ENCODE data around the gene PCDHB8.
A peak's percentile ranks its signal among the peaks of the same experiment; 100 is the strongest.
"Not testable (repeated sequence)": the region's sequence is repeated elsewhere in the genome, so short reads cannot be mapped to it uniquely, and the experiment has no call there.

The PCDHB8 gene

GRCh38 chr5:141184117-141184855, 6.7 kb downstream of the PCDHB8 start:
- not testable (repeated sequence) for DNase-seq (ENCODE audit: low spot score)

- peak; percentile 63 for DNase-seq (ENCODE audit: low spot score)
These were observed 9.4 kb downstream of the PCDHB8 start, which contains the start of gene PCDHB9 for GRCh38 chr5:141186897-141187512. Gene PCDHB9, plus strand, starts transcription at chr5:141187161. Its CDS starts 158 bp downstream, at chr5:141187319.

GRCh38 chr5:141188682-141189081, 11.1 kb downstream of the PCDHB8 start:
- not testable (repeated sequence) for DNase-seq (ENCODE audit: low spot score)

GRCh38 chr5:141189131-141189530, 11.5 kb downstream of the PCDHB8 start:
- DNase-seq (ENCODE audit: low spot score): not testable (repeated sequence)

GRCh38 chr5:141192110-141192725, 14.6 kb downstream of the PCDHB8 start, which contains the start of gene PCDHB10:
Gene PCDHB10, plus strand, starts transcription at chr5:141192353. Its CDS starts 200 bp downstream, at chr5:141192553.
- DNase-seq (ENCODE audit: low spot score): peak; percentile 82

GRCh38 chr5:141194332-141194731, 16.7 kb downstream of the PCDHB8 start:
- not testable (repeated sequence) for DNase-seq (ENCODE audit: low spot score)

GRCh38 chr5:141196363-141196762, 18.8 kb downstream of the PCDHB8 start:
- DNase-seq (ENCODE audit: low spot score): no peak

GRCh38 chr5:141199359-141200235, 22.0 kb downstream of the PCDHB8 start, which contains the start of gene PCDHB11:
Gene PCDHB11, plus strand, starts transcription at chr5:141199627. Its CDS starts 148 bp downstream, at chr5:141199775.
- DNase-seq (ENCODE audit: low spot score): peak; percentile 77

- DNase-seq (ENCODE audit: low spot score): not testable (repeated sequence)
These were observed 23.5 kb downstream of the PCDHB8 start for GRCh38 chr5:141201126-141201525.

GRCh38 chr5:141201646-141202045, 24.1 kb downstream of the PCDHB8 start:
- not testable (repeated sequence) for DNase-seq (ENCODE audit: low spot score)

GRCh38 chr5:141208478-141208877, 30.9 kb downstream of the PCDHB8 start, which contains the start of gene PCDHB12:
Gene PCDHB12, plus strand, starts transcription at chr5:141208719. Its CDS starts 189 bp downstream, at chr5:141208908.
- DNase-seq (ENCODE audit: low spot score): peak; percentile 43

- DNase-seq (ENCODE audit: low spot score): not testable (repeated sequence)
These were observed 32.7 kb downstream of the PCDHB8 start for GRCh38 chr5:141210281-141210680.

GRCh38 chr5:141210849-141211248, 33.3 kb downstream of the PCDHB8 start:
- not testable (repeated sequence) for DNase-seq (ENCODE audit: low spot score)

- DNase-seq (ENCODE audit: low spot score): peak; percentile 59
These were observed 36.2 kb downstream of the PCDHB8 start, which contains the start of gene PCDHB13 for GRCh38 chr5:141213656-141214339. Gene PCDHB13, plus strand, starts transcription at chr5:141213919. Its CDS starts 205 bp downstream, at chr5:141214124.

- not testable (repeated sequence) for DNase-seq (ENCODE audit: low spot score)
These were observed 37.0 kb downstream of the PCDHB8 start for GRCh38 chr5:141214583-141214982.

GRCh38 chr5:141215504-141215903, 37.9 kb downstream of the PCDHB8 start:
- not testable (repeated sequence) for DNase-seq (ENCODE audit: low spot score)

- DNase-seq (ENCODE audit: low spot score): not testable (repeated sequence)
These were observed 38.4 kb downstream of the PCDHB8 start for GRCh38 chr5:141216035-141216434.

GRCh38 chr5:141223112-141223783, 45.7 kb downstream of the PCDHB8 start, which contains the start of gene PCDHB14:
Gene PCDHB14, plus strand, starts transcription at chr5:141223343. Its CDS starts 163 bp downstream, at chr5:141223506.
- peak; percentile 58 for DNase-seq (ENCODE audit: low spot score)

- DNase-seq (ENCODE audit: low spot score): not testable (repeated sequence)
These were observed 47.3 kb downstream of the PCDHB8 start for GRCh38 chr5:141224844-141225243.

GRCh38 chr5:141225421-141225820, 47.8 kb downstream of the PCDHB8 start:
- not testable (repeated sequence) for DNase-seq (ENCODE audit: low spot score)

Data from HuH-7 (cell line).